Prostate gland (tissue), 2 donors: ENCODE data around the gene UBAC2.

ENCODE experiments used
- CTCF ChIP-seq, 4 experiments: fragments of 200-600 bp in 2 of 4; fragments of 450-650 bp in 2 of 4; sonication (generic) in 2 of 4; IDR thresholded peaks; 1 replicate in 3 of 4; 2 replicates in 1 of 4; pipeline ENCODE4 v1.5.1; 2016 to 2019; ENCODE audit warnings: antibody characterized with exemption in 4 of 4, mild to moderate bottlenecking in 2 of 4, moderate library complexity in 2 of 4
- POLR2A ChIP-seq: fragments of 450-650 bp; IDR thresholded peaks from one replicate; pipeline ENCODE4 v1.6.1; 2016; ENCODE audit warnings: antibody characterized with exemption, mild to moderate bottlenecking

GRCh38 chr13:99344610-99345208 is 144.1 kb downstream of the UBAC2 start:
- no peak for TF ChIP-seq CTCF (IDR thresholded peaks at IDR 0.05)
- no peak for TF ChIP-seq POLR2A
